Posterior vena cava (tissue), 2 donors: ENCODE results near the gene FNDC3B. TPM values are rescaled to one million over a fixed set of nuclear protein-coding genes. Genes with fewer than 3 reads are reported as not detected.

Source experiments
- DNase-seq: peaks from one replicate; pipeline ENCODE4 v3.0.0-alpha.2; 2020; ENCODE audit warnings: low spot score
- intact Hi-C, 2 donors: fragments of 100-400 bp; cut with DNase I; formaldehyde crosslinking; loops; one replicate each; pipeline versions ENCODE4 v1.14.1 to v1.14.2; 2022 to 2023
- total RNA-seq, 2 donors: library from RNA; stranded (reverse); fragmentation: NEBNext Ultra II Directional; extraction: Animal tissue kit (Norgen Biotek cat#: 25700); gene quantifications; one replicate each; pipeline ENCODE4 v1.2.1, GENCODE V29; 2021
- donor health status: DM: yes; HTN: yes; CAD: no.
- donor health status: DM: yes; HTN: yes; CAD: no.

Gene FNDC3B
- total RNA-seq, 2 donors from 2014 or later: 142 to 167 TPM

- intact Hi-C loops: no loop called here
- no peak for DNase-seq
These were observed 294.5 kb downstream of the FNDC3B start for GRCh38 chr3:172333692-172334457.

DNA sequence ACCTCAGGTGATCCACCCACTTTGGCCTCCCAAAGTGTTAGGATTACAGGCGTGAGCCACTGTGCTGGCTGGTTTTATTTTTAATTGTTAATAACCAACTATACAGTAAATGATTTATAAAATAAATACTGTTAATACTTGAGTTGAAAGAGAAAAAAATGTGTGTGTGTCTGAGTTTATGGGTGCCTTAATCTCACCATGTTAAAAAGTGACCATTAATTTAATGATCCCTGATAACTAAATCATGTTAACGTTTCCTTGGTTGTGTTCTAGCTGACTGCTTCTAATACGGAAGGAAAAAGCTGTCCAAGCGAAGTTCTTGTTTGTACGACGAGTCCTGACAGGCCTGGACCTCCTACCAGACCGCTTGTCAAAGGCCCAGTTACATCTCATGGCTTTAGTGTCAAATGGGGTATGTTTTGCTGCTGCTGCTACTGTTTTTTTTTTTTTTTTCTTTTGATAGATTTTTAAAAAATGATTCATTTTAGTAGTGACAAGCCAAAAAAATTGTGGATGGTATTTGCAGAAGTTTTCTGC lies 295.4 kb downstream of the FNDC3B start:
- intact Hi-C loops: no loop called here
- no peak for DNase-seq

- DNase-seq: no peak
- intact Hi-C loops: loop anchor here in 1 of 2 donors (10.0 kb wide), 1 partner anchor 695 kb away; no protein-coding TSS in a partner anchor
These were observed 300.5 kb downstream of the FNDC3B start for GRCh38 chr3:172339892-172340291.

DNA sequence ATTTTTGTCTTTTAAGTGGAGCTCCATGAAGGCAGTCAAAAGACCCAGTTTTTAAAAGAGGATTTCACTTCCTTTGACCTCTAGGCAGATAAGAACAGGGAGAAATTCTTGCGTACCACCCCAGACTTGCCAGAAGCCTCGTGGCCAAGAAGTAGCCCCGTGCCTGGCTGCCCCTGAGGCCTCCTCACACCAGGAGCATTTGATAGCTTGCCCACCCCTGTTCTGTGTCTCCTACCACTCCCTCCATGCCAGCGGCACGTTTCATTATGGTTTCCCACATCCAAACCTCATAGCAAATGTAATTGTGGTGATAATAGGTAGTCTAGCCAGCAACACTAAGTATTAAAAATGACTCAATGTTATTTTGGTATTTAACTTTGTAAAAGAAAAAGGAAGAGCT lies 301.2 kb downstream of the FNDC3B start:
- intact Hi-C loops: loop anchor here in 1 of 2 donors (10.0 kb wide), 1 partner anchor 696 kb away; no protein-coding TSS in a partner anchor
- DNase-seq: no peak

- DNase-seq: no peak
- intact Hi-C loops: loop anchor here in 1 of 2 donors (10.0 kb wide), 1 partner anchor 697 kb away; no protein-coding TSS in a partner anchor
These were observed 302.2 kb downstream of the FNDC3B start for GRCh38 chr3:172341482-172342059.

GRCh38 chr3:172342097-172342659 lies 302.8 kb downstream of the FNDC3B start:
- DNase-seq: no peak
- intact Hi-C loops: loop anchor here in 1 of 2 donors (10.0 kb wide), 1 partner anchor 697 kb away; no protein-coding TSS in a partner anchor

DNA sequence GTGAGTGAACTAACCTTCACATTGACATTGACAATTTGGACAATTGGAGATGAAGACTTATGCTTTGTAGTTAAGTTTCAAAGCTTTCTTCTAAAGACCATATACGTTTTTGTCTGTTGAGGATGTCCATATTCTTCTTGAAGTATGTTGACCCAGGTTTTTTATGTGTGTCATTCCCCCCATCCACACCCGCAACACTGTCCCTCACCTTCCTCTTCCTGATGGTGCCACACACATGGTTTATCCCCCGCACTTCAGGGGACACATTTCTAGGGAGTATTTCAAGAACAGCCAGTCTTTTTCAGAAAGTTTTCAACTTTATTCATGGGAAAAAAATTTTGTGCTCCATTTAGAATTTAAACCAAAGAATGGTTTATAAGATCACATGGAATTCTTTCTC lies 303.7 kb downstream of the FNDC3B start:
- DNase-seq: no peak
- intact Hi-C loops: loop anchor here in 1 of 2 donors (10.0 kb wide), 1 partner anchor 698 kb away; no protein-coding TSS in a partner anchor

GRCh38 chr3:172343979-172344378 lies 304.6 kb downstream of the FNDC3B start:
- intact Hi-C loops: loop anchor here in 1 of 2 donors (10.0 kb wide), 1 partner anchor 699 kb away; no protein-coding TSS in a partner anchor

GRCh38 chr3:172346161-172346560 lies 306.8 kb downstream of the FNDC3B start:
- DNase-seq: no peak
- intact Hi-C loops: loop anchor here in 1 of 2 donors (10.0 kb wide), 1 partner anchor 701 kb away; no protein-coding TSS in a partner anchor

More at GRCh38 chr3:172343979-172344378, 304.6 kb downstream of the FNDC3B start:
- DNase-seq: no peak

DNA sequence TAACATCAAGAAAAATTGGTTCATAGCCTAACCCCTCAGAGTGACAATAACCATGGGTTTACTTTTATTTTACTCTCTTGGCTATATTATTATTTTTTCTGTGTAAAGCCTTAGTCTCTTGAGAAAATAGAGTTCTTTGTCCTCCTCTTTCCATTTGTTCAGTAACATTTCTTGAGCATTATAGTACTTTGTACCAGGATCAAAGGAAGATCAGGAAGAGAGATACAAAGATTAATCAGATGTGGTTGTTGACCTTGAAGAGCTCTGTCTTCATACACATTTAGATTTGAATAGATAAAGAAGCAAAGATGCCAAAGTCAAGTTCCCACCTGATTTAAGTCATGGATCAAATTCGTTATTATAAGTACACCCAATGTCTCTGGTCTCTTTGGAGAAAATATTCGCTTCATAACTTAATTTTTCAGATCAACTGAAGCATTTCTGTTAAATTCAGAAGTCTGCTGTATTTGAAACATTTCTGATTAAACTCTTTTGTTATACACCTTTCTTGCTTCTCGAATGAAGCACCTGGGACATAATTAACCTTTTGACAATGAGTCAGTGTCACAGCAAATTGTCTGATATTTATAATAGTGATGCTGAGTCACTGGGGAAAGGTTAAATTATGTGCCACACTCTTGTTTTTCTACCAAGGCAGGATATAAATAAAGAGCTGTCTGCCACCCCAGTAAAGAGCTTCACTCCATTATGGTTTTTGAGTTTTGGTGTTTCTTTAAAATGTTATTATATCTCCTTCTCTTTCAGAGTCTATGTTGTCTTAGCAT lies 308.7 kb downstream of the FNDC3B start:
- intact Hi-C loops: loop anchor here in 1 of 2 donors (10.0 kb wide), 1 partner anchor 703 kb away; no protein-coding TSS in a partner anchor
- no peak for DNase-seq

GRCh38 chr3:172351895-172352466 lies 312.6 kb downstream of the FNDC3B start:
- DNase-seq: no peak
- intact Hi-C loops: no loop called here

- DNase-seq: no peak
- intact Hi-C loops: no loop called here
These were observed 313.4 kb downstream of the FNDC3B start for GRCh38 chr3:172352786-172353185.

- intact Hi-C loops: no loop called here
- no peak for DNase-seq
These were observed 315.6 kb downstream of the FNDC3B start for GRCh38 chr3:172354931-172355499.

GRCh38 chr3:172355836-172356235 lies 316.5 kb downstream of the FNDC3B start:
- no peak for DNase-seq

GRCh38 chr3:172356427-172356826 lies 317.0 kb downstream of the FNDC3B start:
- no peak for DNase-seq
- intact Hi-C loops: no loop called here

More at GRCh38 chr3:172355836-172356235, 316.5 kb downstream of the FNDC3B start:
- intact Hi-C loops: no loop called here

DNA sequence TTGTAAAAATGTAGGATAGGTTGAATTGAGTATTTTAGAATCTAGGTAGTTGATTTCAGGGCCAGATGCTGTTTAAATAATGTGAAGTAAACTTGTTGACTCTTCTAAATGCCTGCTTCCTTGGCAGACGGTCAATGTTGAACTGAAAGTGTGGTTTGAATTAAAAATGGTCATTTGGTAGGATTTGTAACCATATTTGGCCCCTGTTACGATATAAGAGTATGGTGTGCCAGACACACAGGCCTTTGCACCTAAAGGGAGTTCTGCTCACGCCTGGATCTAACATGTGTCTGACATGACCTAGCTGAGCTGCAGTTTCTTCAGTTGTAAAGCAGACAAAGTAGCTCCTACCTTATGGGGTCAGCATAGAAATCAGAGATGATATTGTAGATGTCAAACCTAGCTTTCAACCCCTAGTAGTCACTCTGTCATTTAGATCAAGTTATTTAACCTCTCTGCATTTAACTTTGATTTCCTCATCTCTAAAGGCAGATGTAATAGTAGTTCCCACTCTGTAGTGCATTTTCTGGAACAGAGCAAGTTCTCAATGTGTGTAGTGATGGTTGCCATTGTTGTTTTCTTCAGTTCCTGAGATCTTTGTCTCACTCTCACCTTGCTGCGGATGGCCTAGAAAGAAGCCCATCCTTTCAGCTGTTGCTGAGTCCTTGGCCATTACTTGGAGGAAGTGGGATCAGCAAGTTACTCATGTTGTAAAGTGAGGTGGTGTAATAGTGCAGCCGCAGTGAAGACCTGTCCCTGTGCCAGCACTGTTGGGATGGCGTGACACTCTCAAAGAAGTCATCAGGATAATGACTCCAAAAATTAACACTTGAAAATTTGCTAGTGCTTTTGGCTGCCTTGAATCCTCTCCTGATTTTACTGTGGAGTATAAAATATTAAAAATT lies 318.7 kb downstream of the FNDC3B start:
- no peak for DNase-seq

GRCh38 chr3:172359231-172359630 lies 319.9 kb downstream of the FNDC3B start:
- no peak for DNase-seq
- intact Hi-C loops: no loop called here

More for the DNA sequence above, 318.7 kb downstream of the FNDC3B start:
- intact Hi-C loops: no loop called here
